Upper lobe of left lung (tissue), 4 donors: ENCODE data around the gene IL1RAP.

Source experiments
- CTCF ChIP-seq, 6 experiments: fragments of 450-650 bp in 4 of 6; fragments of 200-600 bp in 2 of 6; sonication (generic) in 2 of 6; IDR thresholded peaks; one replicate each; pipeline ENCODE4 v1.5.1; 2016 to 2019; ENCODE audit warnings: antibody characterized with exemption in 6 of 6
- EP300 ChIP-seq, 4 donors: sonication (generic); formaldehyde crosslinking; IDR thresholded peaks; one replicate each; pipeline ENCODE4 v1.5.1; 2017; ENCODE audit warnings: antibody characterized with exemption in 4 of 4, control low read depth in 2 of 4
- POLR2A ChIP-seq, 4 donors: fragments of 450-650 bp; IDR thresholded peaks; one replicate each; pipeline ENCODE4 v1.5.1; 2016 to 2017; ENCODE audit warnings: antibody characterized with exemption in 4 of 4, mild to moderate bottlenecking in 2 of 4
- POLR2AphosphoS5 ChIP-seq, 2 donors: sonication (generic); formaldehyde crosslinking; IDR thresholded peaks; one replicate each; pipeline ENCODE4 v1.5.1; 2017; ENCODE audit warnings: antibody characterized with exemption in 2 of 2

- no peak for TF ChIP-seq POLR2AphosphoS5 (IDR thresholded peaks at IDR 0.05)
- TF ChIP-seq POLR2A (IDR thresholded peaks at IDR 0.05): no peak
- TF ChIP-seq CTCF (IDR thresholded peaks at IDR 0.05): no peak
- TF ChIP-seq EP300 (IDR thresholded peaks at IDR 0.05): no peak
Measured at GRCh38 chr3:190624282-190624681, 110.4 kb downstream of the IL1RAP start.
